Upper lobe of left lung (tissue), 4 donors: Measurements from ENCODE around the gene EXOC3.

Source experiments
- CTCF ChIP-seq, 6 experiments: fragments of 450-650 bp in 4 of 6; fragments of 200-600 bp in 2 of 6; sonication (generic) in 2 of 6; IDR thresholded peaks; one replicate each; pipeline ENCODE4 v1.5.1; 2016 to 2019; ENCODE audit warnings: antibody characterized with exemption in 6 of 6
- EP300 ChIP-seq, 4 donors: sonication (generic); formaldehyde crosslinking; IDR thresholded peaks; one replicate each; pipeline ENCODE4 v1.5.1; 2017; ENCODE audit warnings: antibody characterized with exemption in 4 of 4, control low read depth in 2 of 4
- POLR2A ChIP-seq, 4 donors: fragments of 450-650 bp; IDR thresholded peaks; one replicate each; pipeline ENCODE4 v1.5.1; 2016 to 2017; ENCODE audit warnings: antibody characterized with exemption in 4 of 4, mild to moderate bottlenecking in 2 of 4
- POLR2AphosphoS5 ChIP-seq, 2 donors: sonication (generic); formaldehyde crosslinking; IDR thresholded peaks; one replicate each; pipeline ENCODE4 v1.5.1; 2017; ENCODE audit warnings: antibody characterized with exemption in 2 of 2

GRCh38 chr5:516338-516925 is 73.5 kb downstream of the EXOC3 start:
- no peak for TF ChIP-seq EP300 (IDR thresholded peaks at IDR 0.05)
- no peak for TF ChIP-seq CTCF (IDR thresholded peaks at IDR 0.05)
- no peak for TF ChIP-seq POLR2AphosphoS5 (IDR thresholded peaks at IDR 0.05)
- no peak for TF ChIP-seq POLR2A (IDR thresholded peaks at IDR 0.05)
